ENCODE data around the gene UGT1A8.

The UGT1A8 gene

GRCh38 chr2:233758849-233759248 lies 141.4 kb downstream of the UGT1A8 start:
- Histone ChIP-seq H3K27me3 (ENCODE audit: control insufficient read depth, insufficient read depth, low read length) (no peaks in the 10 kb centered on the region), H3K9ac (ENCODE audit: low read depth, low read length) (no peak overlapping the region), H3K4me3 (ENCODE audit: low read length) (no peak overlapping the region), H3K9me3 (replicated peaks; ENCODE audit: low read length) (no peaks in the 10 kb centered on the region), H3K4me1 (ENCODE audit: control insufficient read depth, insufficient read depth, low read length) (peaks cover 2% of the 10 kb centered on the region), H3K36me3 (ENCODE audit: insufficient read depth, low read length) (no peaks in the 10 kb centered on the region), H3K4me2 (ENCODE audit: low read length) (no peak overlapping the region)

- no peaks in the 10 kb centered on the region for H3K9me3 ChIP-seq (replicated peaks; ENCODE audit: low read length)
- no peak within 1 kb of the TSS for H3K4me3 ChIP-seq (ENCODE audit: low read length)
- no peak within 1 kb of the TSS for H3K9ac ChIP-seq (ENCODE audit: low read depth, low read length)
- no peak within 1 kb of the TSS for H3K4me2 ChIP-seq (ENCODE audit: low read length)
- peaks cover 14% of the 10 kb centered on the region for H3K4me1 ChIP-seq (ENCODE audit: control insufficient read depth, insufficient read depth, low read length)
- H3K27me3 ChIP-seq (ENCODE audit: control insufficient read depth, insufficient read depth, low read length) = no peaks in the 10 kb centered on the region
- H3K36me3 ChIP-seq (ENCODE audit: insufficient read depth, low read length) = no peaks in the 10 kb centered on the region
Measured at GRCh38 chr2:233760043-233760442, 142.6 kb downstream of the UGT1A8 start, which contains the start of gene UGT1A1. UGT1A1 (plus strand) TSS chr2:233760270; CDS start chr2:233760288, 18 bp downstream.

GRCh38 chr2:233761040-233761769 lies 143.8 kb downstream of the UGT1A8 start:
- Histone ChIP-seq H3K36me3 (ENCODE audit: insufficient read depth, low read length) (no peaks in the 10 kb centered on the region), H3K9me3 (replicated peaks; ENCODE audit: low read length) (no peaks in the 10 kb centered on the region), H3K4me3 (ENCODE audit: low read length) (no peak overlapping the region), H3K9ac (ENCODE audit: low read depth, low read length) (no peak overlapping the region), H3K4me1 (ENCODE audit: control insufficient read depth, insufficient read depth, low read length) (peaks cover 14% of the 10 kb centered on the region), H3K4me2 (ENCODE audit: low read length) (no peak overlapping the region), H3K27me3 (ENCODE audit: control insufficient read depth, insufficient read depth, low read length) (no peaks in the 10 kb centered on the region)

GRCh38 chr2:233764264-233764663 lies 146.8 kb downstream of the UGT1A8 start:
- Histone ChIP-seq H3K4me2 (ENCODE audit: low read length) (peak overlapping the region; percentile 64), H3K4me1 (ENCODE audit: control insufficient read depth, insufficient read depth, low read length) (peaks cover 14% of the 10 kb centered on the region), H3K36me3 (ENCODE audit: insufficient read depth, low read length) (no peaks in the 10 kb centered on the region), H3K4me3 (ENCODE audit: low read length) (no peak overlapping the region), H3K9me3 (replicated peaks; ENCODE audit: low read length) (no peaks in the 10 kb centered on the region), H3K9ac (ENCODE audit: low read depth, low read length) (no peak overlapping the region), H3K27me3 (ENCODE audit: control insufficient read depth, insufficient read depth, low read length) (peaks cover 4% of the 10 kb centered on the region)

- Histone ChIP-seq H3K4me1 (ENCODE audit: control insufficient read depth, insufficient read depth, low read length) (peaks cover 14% of the 10 kb centered on the region), H3K9ac (ENCODE audit: low read depth, low read length) (no peak overlapping the region)
Measured at GRCh38 chr2:233764761-233765160, 147.3 kb downstream of the UGT1A8 start.

GRCh38 chr2:233766416-233766815 lies 149.0 kb downstream of the UGT1A8 start:
- H3K4me3 ChIP-seq (ENCODE audit: low read length) = no peak overlapping the region

More at GRCh38 chr2:233764761-233765160, 147.3 kb downstream of the UGT1A8 start:
- Histone ChIP-seq H3K4me2 (ENCODE audit: low read length) (peak overlapping the region; percentile 64), H3K36me3 (ENCODE audit: insufficient read depth, low read length) (no peaks in the 10 kb centered on the region), H3K4me3 (ENCODE audit: low read length) (no peak overlapping the region), H3K9me3 (replicated peaks; ENCODE audit: low read length) (no peaks in the 10 kb centered on the region), H3K27me3 (ENCODE audit: control insufficient read depth, insufficient read depth, low read length) (peaks cover 4% of the 10 kb centered on the region)

GRCh38 chr2:233768076-233768475 lies 150.6 kb downstream of the UGT1A8 start:
- no peak overlapping the region for H3K4me2 ChIP-seq (ENCODE audit: low read length)
- no peak overlapping the region for H3K4me3 ChIP-seq (ENCODE audit: low read length)
- no peak overlapping the region for H3K9ac ChIP-seq (ENCODE audit: low read depth, low read length)
- H3K36me3 ChIP-seq (ENCODE audit: insufficient read depth, low read length) = no peaks in the 10 kb centered on the region
- peaks cover 14% of the 10 kb centered on the region for H3K4me1 ChIP-seq (ENCODE audit: control insufficient read depth, insufficient read depth, low read length)
- H3K9me3 ChIP-seq (replicated peaks; ENCODE audit: low read length) = no peaks in the 10 kb centered on the region
- H3K27me3 ChIP-seq (ENCODE audit: control insufficient read depth, insufficient read depth, low read length) = peaks cover 4% of the 10 kb centered on the region

More at GRCh38 chr2:233766416-233766815, 149.0 kb downstream of the UGT1A8 start:
- peaks cover 14% of the 10 kb centered on the region for H3K4me1 ChIP-seq (ENCODE audit: control insufficient read depth, insufficient read depth, low read length)
- H3K4me2 ChIP-seq (ENCODE audit: low read length) = no peak overlapping the region
- peaks cover 4% of the 10 kb centered on the region for H3K27me3 ChIP-seq (ENCODE audit: control insufficient read depth, insufficient read depth, low read length)
- no peak overlapping the region for H3K9ac ChIP-seq (ENCODE audit: low read depth, low read length)
- H3K9me3 ChIP-seq (replicated peaks; ENCODE audit: low read length) = no peaks in the 10 kb centered on the region
- H3K36me3 ChIP-seq (ENCODE audit: insufficient read depth, low read length) = no peaks in the 10 kb centered on the region

- Histone ChIP-seq H3K27me3 (ENCODE audit: control insufficient read depth, insufficient read depth, low read length) (peaks cover 4% of the 10 kb centered on the region), H3K9ac (ENCODE audit: low read depth, low read length) (no peak overlapping the region), H3K4me1 (ENCODE audit: control insufficient read depth, insufficient read depth, low read length) (peaks cover 8% of the 10 kb centered on the region), H3K4me2 (ENCODE audit: low read length) (no peak overlapping the region), H3K36me3 (ENCODE audit: insufficient read depth, low read length) (no peaks in the 10 kb centered on the region), H3K4me3 (ENCODE audit: low read length) (no peak overlapping the region), H3K9me3 (replicated peaks; ENCODE audit: low read length) (no peaks in the 10 kb centered on the region)
Measured at GRCh38 chr2:233769260-233769659, 151.8 kb downstream of the UGT1A8 start.

- no peaks in the 10 kb centered on the region for H3K9me3 ChIP-seq (replicated peaks; ENCODE audit: low read length)
Measured at GRCh38 chr2:233772153-233772552, 154.7 kb downstream of the UGT1A8 start.

GRCh38 chr2:233772583-233772982 lies 155.2 kb downstream of the UGT1A8 start:
- Histone ChIP-seq H3K4me3 (ENCODE audit: low read length) (no peak overlapping the region), H3K9ac (ENCODE audit: low read depth, low read length) (no peak overlapping the region), H3K4me1 (ENCODE audit: control insufficient read depth, insufficient read depth, low read length) (no peaks in the 10 kb centered on the region)

More at GRCh38 chr2:233772153-233772552, 154.7 kb downstream of the UGT1A8 start:
- no peaks in the 10 kb centered on the region for H3K4me1 ChIP-seq (ENCODE audit: control insufficient read depth, insufficient read depth, low read length)
- H3K36me3 ChIP-seq (ENCODE audit: insufficient read depth, low read length) = no peaks in the 10 kb centered on the region
- no peak overlapping the region for H3K9ac ChIP-seq (ENCODE audit: low read depth, low read length)
- no peak overlapping the region for H3K4me3 ChIP-seq (ENCODE audit: low read length)
- no peak overlapping the region for H3K4me2 ChIP-seq (ENCODE audit: low read length)
- H3K27me3 ChIP-seq (ENCODE audit: control insufficient read depth, insufficient read depth, low read length) = peaks cover 4% of the 10 kb centered on the region

GRCh38 chr2:233773854-233774253 lies 156.4 kb downstream of the UGT1A8 start:
- H3K27me3 ChIP-seq (ENCODE audit: control insufficient read depth, insufficient read depth, low read length) = peaks cover 3% of the 10 kb centered on the region
- H3K4me2 ChIP-seq (ENCODE audit: low read length) = no peak overlapping the region
- H3K4me3 ChIP-seq (ENCODE audit: low read length) = no peak overlapping the region
- no peak overlapping the region for H3K9ac ChIP-seq (ENCODE audit: low read depth, low read length)
- H3K4me1 ChIP-seq (ENCODE audit: control insufficient read depth, insufficient read depth, low read length) = no peaks in the 10 kb centered on the region
- no peaks in the 10 kb centered on the region for H3K9me3 ChIP-seq (replicated peaks; ENCODE audit: low read length)
- no peaks in the 10 kb centered on the region for H3K36me3 ChIP-seq (ENCODE audit: insufficient read depth, low read length)

More at GRCh38 chr2:233772583-233772982, 155.2 kb downstream of the UGT1A8 start:
- Histone ChIP-seq H3K27me3 (ENCODE audit: control insufficient read depth, insufficient read depth, low read length) (peaks cover 4% of the 10 kb centered on the region), H3K4me2 (ENCODE audit: low read length) (no peak overlapping the region), H3K9me3 (replicated peaks; ENCODE audit: low read length) (no peaks in the 10 kb centered on the region), H3K36me3 (ENCODE audit: insufficient read depth, low read length) (no peaks in the 10 kb centered on the region)

GRCh38 chr2:233775414-233775813 lies 158.0 kb downstream of the UGT1A8 start:
- H3K27me3 ChIP-seq (ENCODE audit: control insufficient read depth, insufficient read depth, low read length) = peaks cover 3% of the 10 kb centered on the region
- H3K4me2 ChIP-seq (ENCODE audit: low read length) = no peak overlapping the region
- no peaks in the 10 kb centered on the region for H3K9me3 ChIP-seq (replicated peaks; ENCODE audit: low read length)
- no peak overlapping the region for H3K4me3 ChIP-seq (ENCODE audit: low read length)
- H3K9ac ChIP-seq (ENCODE audit: low read depth, low read length) = no peak overlapping the region
- no peaks in the 10 kb centered on the region for H3K4me1 ChIP-seq (ENCODE audit: control insufficient read depth, insufficient read depth, low read length)
- no peaks in the 10 kb centered on the region for H3K36me3 ChIP-seq (ENCODE audit: insufficient read depth, low read length)
